ENCODE data around the gene MARF1.
"Not testable (repeated sequence)": the region's sequence is repeated elsewhere in the genome, so short reads cannot be mapped to it uniquely, and the experiment has no call there.

The MARF1 gene, protein sequence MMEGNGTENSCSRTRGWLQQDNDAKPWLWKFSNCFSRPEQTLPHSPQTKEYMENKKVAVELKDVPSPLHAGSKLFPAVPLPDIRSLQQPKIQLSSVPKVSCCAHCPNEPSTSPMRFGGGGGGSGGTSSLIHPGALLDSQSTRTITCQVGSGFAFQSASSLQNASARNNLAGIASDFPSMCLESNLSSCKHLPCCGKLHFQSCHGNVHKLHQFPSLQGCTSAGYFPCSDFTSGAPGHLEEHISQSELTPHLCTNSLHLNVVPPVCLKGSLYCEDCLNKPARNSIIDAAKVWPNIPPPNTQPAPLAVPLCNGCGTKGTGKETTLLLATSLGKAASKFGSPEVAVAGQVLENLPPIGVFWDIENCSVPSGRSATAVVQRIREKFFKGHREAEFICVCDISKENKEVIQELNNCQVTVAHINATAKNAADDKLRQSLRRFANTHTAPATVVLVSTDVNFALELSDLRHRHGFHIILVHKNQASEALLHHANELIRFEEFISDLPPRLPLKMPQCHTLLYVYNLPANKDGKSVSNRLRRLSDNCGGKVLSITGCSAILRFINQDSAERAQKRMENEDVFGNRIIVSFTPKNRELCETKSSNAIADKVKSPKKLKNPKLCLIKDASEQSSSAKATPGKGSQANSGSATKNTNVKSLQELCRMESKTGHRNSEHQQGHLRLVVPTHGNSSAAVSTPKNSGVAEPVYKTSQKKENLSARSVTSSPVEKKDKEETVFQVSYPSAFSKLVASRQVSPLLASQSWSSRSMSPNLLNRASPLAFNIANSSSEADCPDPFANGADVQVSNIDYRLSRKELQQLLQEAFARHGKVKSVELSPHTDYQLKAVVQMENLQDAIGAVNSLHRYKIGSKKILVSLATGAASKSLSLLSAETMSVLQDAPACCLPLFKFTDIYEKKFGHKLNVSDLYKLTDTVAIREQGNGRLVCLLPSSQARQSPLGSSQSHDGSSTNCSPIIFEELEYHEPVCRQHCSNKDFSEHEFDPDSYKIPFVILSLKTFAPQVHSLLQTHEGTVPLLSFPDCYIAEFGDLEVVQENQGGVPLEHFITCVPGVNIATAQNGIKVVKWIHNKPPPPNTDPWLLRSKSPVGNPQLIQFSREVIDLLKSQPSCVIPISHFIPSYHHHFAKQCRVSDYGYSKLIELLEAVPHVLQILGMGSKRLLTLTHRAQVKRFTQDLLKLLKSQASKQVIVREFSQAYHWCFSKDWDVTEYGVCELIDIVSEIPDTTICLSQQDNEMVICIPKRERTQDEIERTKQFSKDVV (N-terminal part only)

DNA sequence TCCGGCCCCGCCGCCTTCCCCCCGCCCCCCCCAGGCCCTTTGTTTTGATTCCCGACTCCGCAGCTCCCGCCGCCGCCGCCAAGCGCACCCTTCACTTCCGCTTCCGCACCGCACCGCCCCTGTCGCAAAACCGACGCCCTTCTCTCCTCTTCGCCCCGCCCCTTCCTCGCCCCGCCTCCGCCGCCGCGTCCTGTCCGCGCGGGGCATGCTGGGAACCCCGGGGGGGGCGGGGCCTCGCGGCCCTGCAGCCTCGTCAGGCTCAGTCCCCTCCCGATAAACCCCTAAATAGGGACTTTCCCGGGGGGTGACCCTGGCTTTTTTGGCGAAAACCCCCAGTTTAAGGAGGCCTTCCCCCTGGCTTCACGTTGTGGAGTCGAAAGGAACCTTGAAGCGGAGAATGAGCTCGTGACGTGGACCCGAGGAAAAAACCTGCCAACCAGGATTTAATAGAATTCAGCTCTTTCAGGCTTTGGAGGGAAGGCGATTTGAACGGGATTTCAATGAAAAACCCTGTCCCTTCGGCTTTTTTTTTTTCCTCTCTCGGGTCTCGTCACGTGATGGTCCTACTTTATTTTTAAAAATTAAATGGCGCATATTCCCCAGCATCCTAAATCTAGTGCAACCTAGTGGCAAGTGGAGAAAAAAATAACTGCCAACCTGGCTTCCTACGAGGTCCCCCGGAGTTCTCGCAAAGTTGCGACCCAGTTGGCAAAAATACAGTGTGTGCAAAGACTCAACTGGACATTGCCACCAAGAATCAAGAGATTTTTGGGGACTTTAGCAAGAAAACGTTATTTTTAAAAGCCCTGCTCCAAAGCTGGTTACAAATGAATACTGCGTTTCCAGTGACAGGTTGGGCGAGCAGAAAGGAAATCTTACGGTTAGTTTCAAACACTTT lies at the start of gene MARF1:
MARF1 (minus strand) TSS at position 107 of the 898 bp plus-strand sequence. CDS start 3,921 bp downstream, outside the sequence.
- DNase-seq: peak; percentile 98 to 99

DNA sequence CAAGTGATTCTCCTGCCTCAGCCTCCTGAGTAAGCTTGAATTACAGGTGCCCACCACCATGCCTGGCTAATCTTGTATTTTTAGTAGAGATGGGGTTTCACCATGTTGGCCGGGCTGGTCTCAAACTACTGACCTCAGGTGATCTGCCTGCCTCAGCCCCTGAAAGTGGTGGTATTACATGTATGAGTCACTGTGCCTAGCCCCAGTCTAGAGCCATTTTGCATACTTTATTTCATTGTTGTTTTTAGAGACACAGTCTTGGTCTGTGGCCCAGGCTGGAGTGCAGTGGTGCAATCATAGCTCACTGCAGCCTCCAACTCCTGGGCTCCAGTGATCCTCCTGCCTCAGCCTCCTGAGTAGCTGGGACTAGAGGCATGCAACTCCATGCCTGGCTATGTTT lies 49.6 kb upstream of the MARF1 start:
- not testable (repeated sequence) for DNase-seq

DNA sequence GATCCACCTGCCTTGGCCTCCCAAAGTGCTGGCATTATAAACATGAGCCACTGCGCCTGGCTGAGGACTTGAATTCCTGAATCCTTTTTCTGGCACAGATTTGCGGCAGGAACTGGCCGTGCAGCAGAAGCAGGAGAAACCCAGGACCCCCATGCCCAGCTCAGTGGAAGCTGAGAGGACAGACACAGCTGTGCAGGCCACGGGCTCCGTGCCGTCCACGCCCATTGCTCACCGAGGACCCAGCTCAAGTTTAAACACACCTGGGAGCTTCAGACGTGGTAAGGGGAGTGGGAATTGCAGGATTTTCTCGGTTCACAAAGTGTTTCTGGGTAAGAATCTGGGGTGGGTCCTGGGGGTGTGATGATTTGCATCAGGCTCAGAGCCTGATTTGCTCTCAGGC lies 48.1 kb upstream of the MARF1 start:
- no peak for DNase-seq

DNA sequence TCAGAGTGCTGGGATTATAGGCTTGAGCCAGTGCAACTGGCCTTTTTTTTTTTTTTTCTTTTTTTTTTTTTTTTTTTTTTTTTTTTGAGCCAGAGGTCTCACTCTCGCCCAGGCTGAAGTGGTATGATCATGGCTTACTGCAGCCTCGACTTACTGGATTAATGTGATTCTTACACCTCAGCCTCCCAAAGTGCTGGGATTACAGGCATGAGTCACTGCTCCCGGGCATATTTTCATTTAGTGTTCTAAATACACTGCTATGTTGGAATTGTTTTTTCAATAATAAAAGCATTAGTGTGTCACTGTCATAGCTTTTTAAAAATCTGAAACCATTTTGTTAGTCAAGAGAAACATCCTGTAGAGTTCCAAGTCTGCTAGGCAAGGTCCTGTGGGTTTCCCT lies 47.3 kb upstream of the MARF1 start:
- no peak for DNase-seq

DNA sequence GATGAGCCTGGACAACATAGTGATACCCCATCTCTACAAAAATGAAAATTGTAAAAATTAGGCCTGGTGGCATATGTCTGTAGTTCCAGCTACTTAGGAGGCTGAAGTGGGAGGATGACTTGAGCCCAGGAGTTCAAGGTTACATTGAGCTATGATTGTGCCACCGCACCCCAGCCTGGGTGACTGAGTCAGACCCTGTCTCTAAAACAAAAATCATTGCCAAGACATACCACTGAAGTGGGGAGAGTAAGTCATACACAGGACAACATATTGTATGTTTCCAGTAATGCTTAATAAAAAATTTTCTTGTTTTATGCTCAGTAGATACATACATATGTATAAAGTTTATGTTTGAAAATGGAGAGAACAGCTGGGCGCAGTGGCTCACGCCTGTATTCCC lies 46.3 kb upstream of the MARF1 start:
- DNase-seq: no peak

GRCh38 chr16:15686287-15686686 lies 43.3 kb upstream of the MARF1 start:
- no peak for DNase-seq

- peak; percentile 45 to 66 for DNase-seq
Measured at GRCh38 chr16:15682105-15682570, 39.2 kb upstream of the MARF1 start.

DNA sequence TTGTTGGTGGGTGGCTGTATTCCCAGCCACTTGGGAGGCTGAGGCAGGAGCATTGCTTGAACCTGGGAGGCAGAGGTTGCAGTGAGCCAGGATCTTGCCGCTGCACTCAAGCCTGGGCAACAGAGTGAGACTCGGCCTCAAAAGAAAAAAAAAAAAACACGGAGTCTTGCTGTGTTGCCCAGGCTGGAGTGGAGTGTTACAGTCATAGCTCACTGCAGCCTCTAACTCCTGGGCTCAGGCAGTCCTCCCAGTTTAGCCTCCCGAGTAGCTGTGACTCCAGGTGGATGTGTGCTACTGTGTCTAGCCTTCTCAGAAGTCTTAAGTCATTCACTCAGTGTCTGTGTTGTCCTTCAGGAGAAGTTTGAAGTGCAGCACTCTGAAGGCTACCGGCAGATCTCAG lies 34.5 kb upstream of the MARF1 start:
- DNase-seq: no peak

GRCh38 chr16:15676506-15676905 lies 33.6 kb upstream of the MARF1 start:
- no peak for DNase-seq

DNA sequence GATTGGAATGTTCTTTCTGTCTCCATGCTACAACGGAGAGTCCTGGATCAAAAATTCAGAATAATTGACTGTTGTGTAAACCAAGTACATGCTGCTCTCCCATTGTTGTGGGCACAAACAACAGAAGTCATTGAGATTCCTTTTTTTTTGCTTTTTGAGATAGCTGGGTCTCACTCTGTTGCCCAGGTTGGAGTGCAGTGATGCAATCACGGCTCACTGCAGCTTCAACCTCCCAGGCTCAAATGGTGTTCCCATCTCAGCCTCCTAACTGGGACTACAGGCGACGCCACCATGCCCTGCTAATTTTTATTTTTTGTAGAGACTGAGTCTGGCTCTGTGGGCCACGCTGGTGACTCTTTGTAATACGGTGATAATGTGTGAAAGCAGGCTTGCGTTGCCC lies 31.6 kb upstream of the MARF1 start:
- no peak for DNase-seq

- peak; percentile 88 to 89 for DNase-seq
Measured at GRCh38 chr16:15672514-15673167, 29.7 kb upstream of the MARF1 start.

GRCh38 chr16:15672127-15672513 lies 29.2 kb upstream of the MARF1 start:
- not testable (repeated sequence) for DNase-seq

- DNase-seq: no peak
Measured at GRCh38 chr16:15671530-15672117, 28.7 kb upstream of the MARF1 start.

GRCh38 chr16:15667091-15667742 lies 24.3 kb upstream of the MARF1 start:
- DNase-seq: no peak

- DNase-seq: no peak
Measured at GRCh38 chr16:15665107-15665506, 22.2 kb upstream of the MARF1 start.

DNA sequence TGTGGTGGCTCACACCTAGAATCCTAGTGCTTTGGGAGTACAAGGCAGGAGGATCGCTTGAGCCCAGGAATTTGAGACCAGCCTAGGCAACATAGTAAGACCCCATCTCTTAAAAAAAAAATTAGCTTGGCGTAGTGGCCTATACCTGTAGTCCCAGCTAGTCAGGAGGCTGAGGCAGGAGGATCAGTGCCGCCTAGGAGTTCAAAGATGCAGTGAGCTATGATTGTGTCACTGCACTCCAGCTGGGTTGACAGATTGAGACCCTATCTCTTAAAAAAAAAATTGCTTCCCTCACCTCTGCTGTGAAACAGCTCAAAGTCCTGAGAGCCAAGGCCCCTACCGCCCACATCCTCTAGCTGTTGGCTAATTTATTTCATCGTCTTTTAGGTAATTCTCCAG lies 17.2 kb upstream of the MARF1 start:
- no peak for DNase-seq

DNA sequence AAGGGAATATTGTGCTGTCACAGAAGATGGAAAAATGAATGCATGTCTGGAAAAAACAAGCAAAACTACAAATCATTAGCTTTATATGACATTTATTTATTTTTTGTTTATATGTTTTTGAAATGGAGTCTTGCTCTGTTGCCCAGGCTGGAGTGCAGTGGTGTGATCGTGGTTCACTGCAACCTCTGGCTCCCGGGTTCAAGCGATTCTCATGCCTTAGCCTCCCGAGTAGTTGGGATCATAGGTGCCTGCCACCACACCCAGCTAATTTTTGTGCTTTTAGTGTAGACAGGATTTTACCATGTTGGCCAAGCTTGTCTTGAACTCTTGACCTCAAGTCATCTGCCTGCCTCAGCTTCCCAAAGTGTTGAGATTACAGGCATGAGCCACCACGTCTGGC lies 15.6 kb upstream of the MARF1 start:
- DNase-seq: no peak

DNA sequence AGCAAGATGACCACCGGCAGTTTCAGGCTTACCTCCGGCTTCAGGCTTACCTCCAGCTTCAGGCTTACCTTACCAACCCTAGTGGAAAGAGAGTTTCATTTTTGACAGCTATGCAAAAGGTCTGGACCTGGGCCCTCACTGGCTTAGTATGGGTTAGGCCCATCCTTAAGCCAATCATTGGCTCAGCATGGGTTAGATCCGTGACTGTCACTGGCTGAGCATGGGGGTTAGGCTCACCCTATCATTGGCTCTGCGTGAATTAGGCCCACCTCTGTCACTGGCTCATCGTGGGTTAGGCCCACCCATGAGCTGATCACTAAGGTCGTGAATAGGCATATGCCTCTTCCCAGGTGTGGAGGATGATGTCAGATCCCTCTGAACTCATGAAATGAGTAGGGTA lies 15.2 kb upstream of the MARF1 start:
- DNase-seq: no peak

GRCh38 chr16:15655561-15655960 lies 12.6 kb upstream of the MARF1 start:
- not testable (repeated sequence) for DNase-seq

DNA sequence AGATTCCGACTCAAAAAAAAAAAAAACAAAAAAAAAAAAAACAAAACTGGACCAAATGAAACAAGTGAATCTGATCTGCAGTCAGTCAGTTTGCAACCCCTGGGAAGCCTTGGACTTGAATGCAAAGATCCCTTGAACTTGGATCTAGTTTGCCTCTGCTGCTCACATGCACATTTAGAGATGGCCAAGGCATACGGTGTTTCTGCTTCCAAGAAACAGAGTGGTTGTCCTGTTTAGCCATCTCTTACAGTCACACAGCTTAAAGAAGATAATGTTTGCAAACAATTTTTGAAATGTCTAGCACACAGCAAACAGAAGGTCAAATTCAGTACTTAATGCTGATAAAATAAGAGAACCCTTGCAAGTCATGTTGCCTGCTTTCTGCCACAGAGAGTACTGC lies 11.6 kb upstream of the MARF1 start:
- DNase-seq: no peak

Data from CD4-positive, alpha-beta T cell treated with Interleukin-4 for 1 hour (primary cell).